CD4-positive, alpha-beta T cell treated with Interferon alpha-2 for 1 hour (primary cell): ENCODE results near the gene TFAM.
A peak's percentile ranks its signal among the peaks of the same experiment; 100 is the strongest.
"Not testable (repeated sequence)": the region's sequence is repeated elsewhere in the genome, so short reads cannot be mapped to it uniquely, and the experiment has no call there.

Experiments
- DNase-seq, 2 donors: peaks; one replicate each; pipeline ENCODE4 v3.0.0-alpha.2; 2020 to 2022

TFAM gene

DNA sequence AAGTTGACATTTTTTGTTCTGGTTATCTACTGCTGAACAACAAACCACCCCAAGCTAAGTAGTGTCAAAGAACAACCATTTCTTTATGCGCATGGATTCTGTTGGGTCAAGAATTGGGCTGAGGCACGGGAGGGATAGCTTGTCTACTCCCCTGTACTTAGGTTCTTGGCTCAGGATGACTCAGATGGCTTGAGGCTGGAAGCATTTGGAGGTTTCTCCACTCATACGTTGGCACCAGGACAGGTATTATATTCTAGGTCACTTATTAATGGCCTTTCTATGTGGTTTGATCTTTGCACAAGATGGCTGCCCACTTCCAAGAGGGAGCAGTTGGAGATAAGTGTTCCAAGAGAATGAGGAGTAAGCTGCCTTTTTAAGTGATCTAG is 11.8 kb upstream of the TFAM start:
- no peak for DNase-seq

GRCh38 chr10:58382489-58382995 is 2.7 kb upstream of the TFAM start:
- no peak for DNase-seq

GRCh38 chr10:58384095-58384494 is 1.1 kb upstream of the TFAM start:
- peak in 1 of 2 donors; percentile 46 for DNase-seq

GRCh38 chr10:58384544-58384998 is 639 bp upstream of the TFAM start:
- no peak for DNase-seq

DNA sequence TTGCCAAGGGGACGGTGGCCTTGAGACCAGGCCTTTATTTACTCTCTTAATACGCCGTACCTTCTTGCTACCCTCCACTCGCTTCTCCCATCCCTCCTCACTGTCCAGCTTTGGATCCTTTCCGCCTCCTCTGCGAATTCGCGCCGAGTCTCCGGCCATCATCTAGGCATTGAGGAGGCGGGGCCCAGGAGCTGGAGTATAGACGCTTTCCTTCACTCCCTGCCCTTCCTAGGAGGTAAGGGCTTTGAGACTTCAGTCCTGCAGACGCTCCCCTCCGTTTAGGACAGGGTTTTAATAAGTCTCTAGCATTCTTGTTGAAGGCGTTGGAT is 538 bp downstream of the TFAM start:
- DNase-seq = no peak

DNA sequence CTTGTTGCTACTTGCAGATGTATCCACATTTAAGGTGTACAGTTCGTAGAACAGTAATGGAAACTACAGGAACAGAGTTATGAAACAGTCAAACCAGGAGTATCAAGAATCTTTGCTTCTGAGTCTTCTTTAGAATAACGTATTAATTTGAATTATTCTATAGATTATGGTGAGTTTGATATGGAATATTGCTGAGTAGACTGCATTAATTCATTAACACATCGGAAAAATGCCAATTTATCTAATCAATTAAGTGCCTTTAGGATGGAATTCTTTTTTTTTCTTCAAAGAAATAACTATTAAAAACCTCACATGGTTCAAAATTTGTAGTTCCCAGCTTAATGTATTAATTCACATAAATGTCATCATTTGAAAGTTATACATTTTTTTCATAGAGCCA is 3.8 kb downstream of the TFAM start:
- DNase-seq = no peak

- no peak for DNase-seq
Measured at GRCh38 chr10:58393317-58393716, 8.1 kb downstream of the TFAM start.

DNA sequence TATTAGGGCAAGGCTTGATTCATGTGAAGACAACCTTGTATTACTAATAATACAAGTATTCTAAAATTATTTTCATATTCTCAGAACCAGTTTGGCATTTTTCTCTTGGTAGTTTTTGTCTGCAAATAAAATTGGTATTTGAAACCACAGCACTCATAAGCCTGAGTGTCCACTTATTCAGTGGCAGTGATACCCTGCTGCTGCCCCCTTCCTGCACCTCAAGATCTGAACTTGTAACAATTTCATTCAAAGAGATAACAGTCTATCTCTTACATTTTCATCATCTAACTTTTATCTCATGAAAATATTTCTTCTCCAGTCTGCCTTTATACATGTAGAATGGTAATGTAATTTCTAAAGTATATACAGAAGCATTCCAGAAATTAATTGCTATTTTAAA is 9.3 kb downstream of the TFAM start:
- no peak for DNase-seq

GRCh38 chr10:58396057-58396456 is 10.8 kb downstream of the TFAM start:
- DNase-seq = no peak

GRCh38 chr10:58397830-58398229 is 12.6 kb downstream of the TFAM start:
- DNase-seq = no peak

GRCh38 chr10:58399410-58399809 is 14.2 kb downstream of the TFAM start:
- DNase-seq = no peak

DNA sequence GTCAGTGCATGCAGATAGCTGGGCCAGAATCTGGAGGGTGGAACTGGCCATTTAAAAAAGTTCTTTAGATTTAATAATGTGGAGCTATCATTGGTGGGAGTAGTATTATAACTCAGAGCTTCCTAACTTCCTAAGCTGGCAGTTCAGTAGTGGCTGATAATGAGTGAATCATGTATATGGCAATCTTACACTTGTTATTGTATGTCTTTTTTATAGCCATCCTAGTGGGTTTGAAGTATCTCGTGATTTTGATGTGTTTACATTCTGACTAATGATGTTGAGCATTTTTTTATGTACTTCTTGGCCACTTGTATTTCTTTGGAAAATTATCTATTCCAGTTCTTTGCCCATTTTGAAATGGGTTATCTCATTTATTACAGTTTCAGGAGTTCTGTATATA is 15.4 kb downstream of the TFAM start:
- no peak for DNase-seq

- DNase-seq = no peak
Measured at GRCh38 chr10:58404001-58404400, 18.8 kb downstream of the TFAM start.

DNA sequence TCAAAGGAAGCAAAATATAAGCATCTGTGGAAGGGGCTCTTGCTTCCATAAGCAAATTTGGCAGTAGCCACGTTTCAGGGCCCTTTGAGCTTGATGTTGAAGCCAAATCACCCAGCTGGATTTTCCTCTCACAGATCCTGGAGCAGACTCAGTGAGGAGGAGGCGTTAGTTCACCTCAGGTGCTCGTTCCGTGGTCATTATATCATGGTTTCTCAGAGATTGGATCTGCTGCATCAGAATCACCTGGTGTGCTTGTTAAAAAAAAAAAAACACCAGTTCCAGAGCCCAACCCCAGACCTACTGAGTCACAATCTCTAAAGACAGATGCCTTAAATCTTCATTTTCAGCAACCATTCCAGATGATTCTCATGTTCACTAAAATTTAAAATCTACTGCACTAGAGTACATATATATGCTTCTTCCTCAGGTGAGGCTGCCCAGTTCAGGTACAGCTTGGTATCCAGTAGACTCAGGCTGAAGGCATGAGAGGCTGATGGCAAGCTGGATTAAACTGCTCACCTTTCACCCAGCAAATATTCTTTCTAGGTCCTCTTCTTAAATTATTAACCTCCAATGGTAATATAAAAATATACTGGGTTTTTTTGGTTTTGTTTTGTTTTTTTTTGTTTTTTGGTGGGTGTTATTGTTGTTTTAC is 24.9 kb downstream of the TFAM start:
- DNase-seq = no peak

DNA sequence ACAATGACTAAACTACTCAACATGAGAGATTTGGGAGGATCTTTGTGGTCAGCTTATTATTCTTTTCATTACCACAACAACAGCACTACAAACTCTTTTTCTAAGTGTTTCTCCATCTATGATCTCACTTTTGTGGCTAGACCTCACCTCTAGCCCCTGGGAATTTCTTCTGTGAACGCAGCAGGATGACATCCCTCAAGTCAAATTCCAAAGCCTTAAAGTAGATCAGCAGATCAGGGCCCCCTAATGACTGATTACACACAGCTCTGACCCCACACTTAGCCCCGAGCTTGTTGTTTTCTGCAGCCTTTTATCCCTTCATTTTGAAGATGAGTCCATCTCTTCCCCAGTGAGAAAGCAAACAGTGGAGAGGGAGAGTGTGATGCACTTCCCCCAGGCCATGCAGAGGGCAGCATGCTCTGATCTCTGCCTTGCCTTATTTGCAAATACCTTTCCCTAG is 27.3 kb downstream of the TFAM start:
- DNase-seq = no peak

DNA sequence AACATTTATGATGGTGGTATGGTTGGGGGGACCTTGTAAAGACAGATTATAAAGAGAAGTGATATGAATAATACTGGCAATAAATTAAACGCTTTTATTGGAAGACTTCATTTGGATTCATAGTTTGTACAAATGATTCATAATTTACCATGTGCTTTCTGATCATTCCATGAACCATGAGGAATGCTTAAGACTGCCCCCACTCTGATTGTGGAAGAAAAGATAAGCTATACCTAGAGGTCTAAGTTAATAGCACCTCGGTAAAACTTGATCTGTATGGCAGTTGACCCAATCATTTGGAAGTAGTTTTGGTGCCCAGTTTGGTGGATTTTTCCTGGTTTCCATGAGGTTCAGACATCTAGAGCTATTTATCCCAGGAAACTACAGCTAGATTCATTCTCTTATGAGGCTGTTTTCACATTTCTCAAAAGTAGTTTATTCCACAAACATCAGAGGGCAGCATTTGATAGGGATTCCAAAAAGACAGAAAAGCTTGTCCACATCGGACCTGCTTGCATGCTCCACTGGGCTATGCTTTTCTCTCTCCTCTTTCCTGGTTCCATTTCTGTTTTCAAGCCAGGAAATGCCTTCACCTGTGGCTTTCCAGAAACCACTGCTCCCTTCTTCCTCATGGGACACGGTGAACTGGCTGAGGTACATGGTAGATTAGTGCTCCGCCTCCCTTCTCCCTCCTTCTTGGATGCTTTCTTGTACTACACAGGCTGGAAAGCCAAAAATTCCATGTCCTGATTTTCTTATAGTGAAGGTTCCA is 29.2 kb downstream of the TFAM start:
- no peak for DNase-seq

- no peak for DNase-seq
Measured at GRCh38 chr10:58415757-58416156, 30.5 kb downstream of the TFAM start.

DNA sequence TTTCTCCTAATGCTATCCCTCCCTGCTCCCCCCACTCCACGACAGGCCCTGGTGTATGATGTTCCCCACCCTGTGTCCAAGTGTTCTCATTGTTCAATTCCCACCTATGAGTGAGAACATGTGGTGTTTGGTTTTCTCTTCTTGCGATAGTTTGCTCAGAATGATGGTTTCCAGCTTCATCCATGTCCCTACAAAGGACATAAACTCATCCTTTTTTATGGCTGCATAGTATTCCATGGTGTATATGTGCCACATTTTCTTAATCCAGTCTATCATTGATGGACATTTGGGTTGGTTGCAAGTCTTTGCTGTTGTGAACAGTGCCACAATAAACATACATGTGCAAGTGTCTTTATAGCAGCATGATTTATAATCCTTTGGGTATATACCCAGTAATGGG is 32.7 kb downstream of the TFAM start:
- DNase-seq = not testable (repeated sequence)

- DNase-seq = no peak
Measured at GRCh38 chr10:58424176-58424575, 39.0 kb downstream of the TFAM start.

GRCh38 chr10:58428436-58428835 is 43.2 kb downstream of the TFAM start:
- not testable (repeated sequence) for DNase-seq

DNA sequence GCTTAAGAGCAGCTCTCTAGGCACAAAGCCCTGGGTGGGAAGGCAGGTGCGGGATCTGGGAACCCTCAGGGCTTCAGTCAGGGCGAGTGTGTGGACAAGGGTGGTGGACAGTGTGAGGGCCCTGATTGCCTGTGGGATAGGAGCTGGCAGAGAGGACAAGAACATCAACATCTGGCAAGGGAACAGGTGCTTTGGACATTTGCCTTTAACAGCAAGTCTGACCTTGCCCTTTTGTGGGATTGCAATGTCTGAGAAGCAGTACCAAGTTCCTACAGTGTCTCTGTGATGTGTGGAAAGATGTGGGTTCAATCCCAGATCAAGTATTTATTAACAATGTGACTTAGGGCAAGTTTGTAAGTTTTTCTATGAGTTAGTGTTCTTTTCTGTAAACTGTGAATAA is 46.7 kb downstream of the TFAM start:
- DNase-seq = no peak

- DNase-seq = no peak
Measured at GRCh38 chr10:58433066-58433465, 47.9 kb downstream of the TFAM start.

DNA sequence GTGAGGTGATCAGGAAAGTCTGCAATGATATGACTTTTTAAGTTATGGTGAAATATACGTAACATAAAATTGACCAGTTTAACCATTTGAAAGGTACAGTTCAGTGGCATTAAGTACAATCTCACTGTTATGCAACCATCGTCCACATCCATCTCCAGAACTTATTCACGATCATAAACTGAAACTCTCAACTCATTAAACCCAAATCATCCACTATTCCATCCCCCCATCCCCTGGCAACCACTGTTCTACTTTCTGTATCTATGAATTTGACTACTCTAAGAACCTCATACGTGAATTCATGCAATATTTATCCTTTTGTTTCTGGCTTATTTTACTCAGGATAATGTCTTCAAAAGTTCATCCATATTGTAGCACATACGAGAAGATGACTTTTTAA is 48.4 kb downstream of the TFAM start:
- no peak for DNase-seq

DNA sequence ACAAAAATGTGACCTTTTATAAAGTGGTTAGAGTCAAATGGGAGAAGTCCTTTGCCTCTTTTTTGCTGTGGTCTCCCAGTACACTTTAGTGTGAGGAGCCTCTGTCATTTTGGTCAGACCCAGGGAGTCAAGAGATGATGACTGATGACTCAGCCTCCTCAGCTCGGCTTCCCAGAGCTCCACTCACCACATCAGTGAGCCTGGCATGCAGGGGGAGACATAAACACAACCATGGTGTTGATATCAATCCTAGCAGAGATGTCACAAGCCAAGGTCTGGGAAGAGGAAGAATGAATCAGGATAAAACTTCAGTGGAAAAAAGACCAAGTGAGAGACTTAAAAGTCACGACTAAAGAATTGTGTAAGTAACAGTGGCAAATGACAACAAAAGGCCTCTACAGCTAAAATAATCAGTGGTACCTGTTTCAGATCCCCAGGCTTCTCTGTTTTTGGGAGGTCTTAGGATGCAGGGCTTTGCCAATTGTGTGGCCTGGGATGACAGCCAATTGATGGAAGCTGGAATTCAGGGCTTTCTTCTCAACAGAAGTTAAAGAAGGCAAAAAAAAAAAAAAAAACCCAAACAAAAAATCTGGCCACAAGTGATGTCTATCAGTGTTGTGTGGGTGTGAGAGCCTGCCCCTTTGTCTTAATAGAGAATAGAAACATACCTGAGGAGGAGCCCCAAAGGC is 50.2 kb downstream of the TFAM start:
- DNase-seq = no peak
